Neuronal stem cell (in vitro differentiated cells): ENCODE measurements around the gene NR3C2.

ENCODE experiments used
- DNase-seq: peaks from one replicate; pipeline ENCODE4 v3.0.0-alpha.2; 2013; ENCODE audit warnings: low spot score
- H2AFZ ChIP-seq: one replicate; pipeline ENCODE4 v1.6.1; 2013; ENCODE audit warnings: mild to moderate bottlenecking, low read length, inconsistent platforms
- H2AK5ac ChIP-seq: 2 replicates; pipeline ENCODE4 v1.6.1; 2013; ENCODE audit warnings: low read depth, mild to moderate bottlenecking, inconsistent platforms, low read length, moderate library complexity, mixed read lengths
- H2BK120ac ChIP-seq: 2 replicates; pipeline ENCODE4 v1.6.1; 2013; ENCODE audit warnings: low read depth, mild to moderate bottlenecking, inconsistent platforms, low read length, moderate library complexity, mixed read lengths
- H2BK12ac ChIP-seq: one replicate; pipeline ENCODE4 v1.6.1; 2013; ENCODE audit warnings: low read length, inconsistent platforms
- H2BK15ac ChIP-seq: 2 replicates; pipeline ENCODE4 v1.6.1; 2013; ENCODE audit warnings: mild to moderate bottlenecking, low read length, inconsistent platforms, mixed read lengths
- H2BK5ac ChIP-seq: one replicate; pipeline ENCODE4 v1.6.1; 2013; ENCODE audit warnings: inconsistent platforms, mild to moderate bottlenecking, low read length, moderate library complexity
- H3K14ac ChIP-seq: one replicate; pipeline ENCODE4 v1.6.1; 2013; ENCODE audit warnings: low read length, inconsistent platforms
- H3K18ac ChIP-seq: 2 replicates; pipeline ENCODE4 v1.6.1; 2013; ENCODE audit warnings: low read length, inconsistent platforms
- H3K23ac ChIP-seq: 2 replicates; pipeline ENCODE4 v1.6.1; 2013; ENCODE audit warnings: low read depth, mild to moderate bottlenecking, mixed read lengths, low read length, inconsistent platforms; ENCODE audit not compliant: poor library complexity
- H3K27ac ChIP-seq: replicated peaks from 3 replicates; pipeline ENCODE4 v1.5.1; 2013; ENCODE audit warnings: low read length, inconsistent platforms
- H3K27me3 ChIP-seq, 3 experiments: 2 replicates each; pipeline ENCODE4 v1.6.1; 2013; ENCODE audit warnings: low read length in 3 of 3, mild to moderate bottlenecking in 2 of 3, inconsistent platforms in 1 of 3, low read depth in 1 of 3, mixed read lengths in 1 of 3, moderate library complexity in 1 of 3; ENCODE audit not compliant: control insufficient read depth in 3 of 3, insufficient read depth in 3 of 3
- H3K36me3 ChIP-seq, 2 donors: replicated peaks in 1 of 2; 2 replicates each; pipeline ENCODE4 v1.6.1; 2013; ENCODE audit warnings: low read length in 2 of 2; ENCODE audit not compliant: control insufficient read depth in 2 of 2, insufficient read depth in 2 of 2
- H3K4ac ChIP-seq: 2 replicates; pipeline ENCODE4 v1.6.1; 2013; ENCODE audit warnings: inconsistent platforms, mild to moderate bottlenecking, low read length, moderate library complexity
- H3K4me1 ChIP-seq, 2 donors: 1 replicate in 1 of 2; 2 replicates in 1 of 2; pipeline ENCODE4 v1.6.1; 2013; ENCODE audit warnings: low read length in 2 of 2, low read depth in 1 of 2; ENCODE audit not compliant: control insufficient read depth in 2 of 2, insufficient read depth in 1 of 2
- H3K4me2 ChIP-seq: one replicate; pipeline ENCODE4 v1.6.1; 2013; ENCODE audit warnings: mild to moderate bottlenecking, low read length, inconsistent platforms; ENCODE audit not compliant: insufficient read depth, poor library complexity, severe bottlenecking
- H3K4me3 ChIP-seq, 2 donors: 2 replicates each; pipeline ENCODE4 v1.5.1; 2013; ENCODE audit warnings: low read length in 2 of 2, mild to moderate bottlenecking in 2 of 2, inconsistent platforms in 1 of 2, moderate library complexity in 1 of 2
- H3K79me1 ChIP-seq: one replicate; pipeline ENCODE4 v1.6.1; 2013; ENCODE audit warnings: low read depth, mild to moderate bottlenecking, inconsistent platforms, low read length, moderate library complexity
- H3K9ac ChIP-seq: one replicate; pipeline ENCODE4 v1.6.1; 2013; ENCODE audit warnings: mild to moderate bottlenecking, low read depth, low read length, inconsistent platforms; ENCODE audit not compliant: poor library complexity
- H3K9me3 ChIP-seq, 2 donors: replicated peaks in 1 of 2; 2 replicates each; pipeline versions ENCODE3 to v1.6.1; 2013; ENCODE audit warnings: low read length in 2 of 2, mild to moderate bottlenecking in 2 of 2, inconsistent platforms in 1 of 2, low read depth in 1 of 2, mixed read lengths in 1 of 2, moderate library complexity in 1 of 2; ENCODE audit not compliant: control insufficient read depth in 2 of 2, insufficient read depth in 1 of 2
- H4K8ac ChIP-seq: one replicate; pipeline ENCODE4 v1.6.1; 2013; ENCODE audit warnings: low read depth, mild to moderate bottlenecking, inconsistent platforms, low read length, moderate library complexity
- H4K91ac ChIP-seq: one replicate; pipeline ENCODE4 v1.6.1; 2013; ENCODE audit warnings: low read length, low read depth, mild to moderate bottlenecking, inconsistent platforms; ENCODE audit not compliant: poor library complexity
- WGBS, 2 donors: extraction: QIAGEN DNeasy Blood & Tissue Kit; methylation state at CpG; one replicate each; pipeline ENCODE4 v1.1.7; 2013; ENCODE audit warnings: missing lambda C conversion rate in 2 of 2, mixed read lengths in 1 of 2; ENCODE audit not compliant: insufficient read length in 2 of 2, insufficient replicate concordance in 1 of 2; ENCODE audit errors: extremely low coverage in 2 of 2; 5-methylcytosine and 5-hydroxymethylcytosine counted together

NR3C2 gene

DNA sequence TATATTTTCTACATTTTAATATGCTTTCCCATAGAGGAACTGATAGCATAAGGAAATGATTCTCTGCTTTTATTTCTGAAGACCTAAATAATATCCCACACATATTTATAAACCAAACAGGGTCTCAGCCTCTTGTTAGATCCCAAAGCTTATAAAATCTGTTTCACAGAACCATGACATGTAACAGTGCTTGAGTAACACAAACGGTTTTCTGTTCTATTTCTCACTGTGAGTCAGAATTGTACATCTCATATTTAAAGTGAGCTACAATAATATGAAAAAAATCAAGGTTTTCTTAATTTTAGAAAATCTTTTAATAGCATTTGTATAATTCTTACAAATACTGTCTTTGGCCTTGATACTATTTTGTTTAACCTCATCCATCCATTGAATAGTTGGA lies 51.2 kb downstream of the NR3C2 start:
- Histone ChIP-seq H2BK5ac (no peak overlapping the region), H2AK5ac (no peak overlapping the region), H3K4me1 (peaks cover 0 to 2% of the 10 kb centered on the region in 2 donors), H3K14ac (no peak overlapping the region), H3K4me3 (no peak overlapping the region), H3K4ac (no peak overlapping the region), H3K4me2 (no peak overlapping the region), H3K36me3 (no peaks in the 10 kb centered on the region), H3K18ac (no peak overlapping the region), H2AFZ (no peak overlapping the region), H2BK15ac (no peak overlapping the region), H3K79me1 (no peaks in the 10 kb centered on the region), H3K27ac (no peak overlapping the region), H4K8ac (no peak overlapping the region), H3K9ac (no peak overlapping the region), H3K9me3 (no peaks in the 10 kb centered on the region), H2BK120ac (no peak overlapping the region), H3K27me3 (no peaks in the 10 kb centered on the region), H4K91ac (no peak overlapping the region), H3K23ac (no peak overlapping the region), H2BK12ac (no peak overlapping the region)
- DNase-seq = no peak
- no CpG with 5 or more reads among the region's 1 CpG for WGBS, 2 donors

- no CpG with 5 or more reads among the region's 3 CpGs for WGBS, 2 donors
- H3K9me3 ChIP-seq = no peaks in the 10 kb centered on the region
- no peak overlapping the region for H2BK5ac ChIP-seq
- DNase-seq = no peak
- H3K27me3 ChIP-seq = no peaks in the 10 kb centered on the region
- no peak overlapping the region for H2AK5ac ChIP-seq
- no peak overlapping the region for H2BK12ac ChIP-seq
- H3K4ac ChIP-seq = no peak overlapping the region
- H3K23ac ChIP-seq = no peak overlapping the region
- no peak overlapping the region for H2AFZ ChIP-seq
- no peaks in the 10 kb centered on the region for H3K79me1 ChIP-seq
- H3K14ac ChIP-seq = no peak overlapping the region
- H3K4me1 ChIP-seq = peaks cover 0 to 2% of the 10 kb centered on the region in 2 donors
- no peak overlapping the region for H3K27ac ChIP-seq
- no peak overlapping the region for H4K8ac ChIP-seq
- H3K4me3 ChIP-seq = no peak overlapping the region
- no peak overlapping the region for H2BK15ac ChIP-seq
- H4K91ac ChIP-seq = no peak overlapping the region
- no peak overlapping the region for H3K4me2 ChIP-seq
- H2BK120ac ChIP-seq = no peak overlapping the region
- H3K36me3 ChIP-seq = no peaks in the 10 kb centered on the region
- H3K9ac ChIP-seq = no peak overlapping the region
- H3K18ac ChIP-seq = no peak overlapping the region
Measured at GRCh38 chr4:148390311-148390710, 51.9 kb downstream of the NR3C2 start.

GRCh38 chr4:148380291-148380690 lies 61.9 kb downstream of the NR3C2 start:
- Histone ChIP-seq H2BK5ac (no peak overlapping the region), H3K4ac (no peak overlapping the region), H3K23ac (no peak overlapping the region), H3K9ac (no peak overlapping the region), H3K4me1 (no peaks in the 10 kb centered on the region), H2BK15ac (no peak overlapping the region), H2AFZ (no peak overlapping the region), H2AK5ac (no peak overlapping the region), H2BK12ac (no peak overlapping the region), H3K18ac (no peak overlapping the region), H3K4me2 (no peak overlapping the region), H3K27me3 (no peaks in the 10 kb centered on the region), H4K8ac (no peak overlapping the region), H3K36me3 (no peaks in the 10 kb centered on the region), H3K79me1 (no peaks in the 10 kb centered on the region), H3K14ac (no peak overlapping the region), H3K4me3 (no peak overlapping the region), H3K9me3 (no peaks in the 10 kb centered on the region), H4K91ac (no peak overlapping the region), H2BK120ac (no peak overlapping the region), H3K27ac (no peak overlapping the region)
- DNase-seq = no peak
- no CpG with 5 or more reads among the region's 4 CpGs for WGBS, 2 donors

DNA sequence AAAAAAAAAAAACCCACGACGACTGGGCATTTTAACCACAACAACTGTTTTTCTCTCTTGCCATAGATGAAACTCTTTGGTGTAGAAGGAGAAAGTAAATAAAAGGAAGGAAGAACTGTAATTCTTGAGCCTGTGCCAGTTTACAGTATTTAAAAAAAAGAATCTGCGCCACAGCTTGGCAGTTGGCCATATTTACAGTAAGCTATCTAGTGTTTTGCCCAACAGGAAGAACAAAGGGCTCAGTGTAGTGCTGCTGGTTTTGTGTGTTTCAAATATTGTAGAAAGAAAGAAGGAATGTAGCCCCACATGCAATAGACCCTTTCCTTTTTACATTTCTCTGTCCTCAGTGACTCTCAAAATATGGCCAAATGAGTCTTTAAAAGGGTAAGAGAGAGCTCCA lies 66.1 kb downstream of the NR3C2 start:
- no peak overlapping the region for H3K4me3 ChIP-seq
- no peak overlapping the region for H2BK12ac ChIP-seq
- H3K14ac ChIP-seq = no peak overlapping the region
- H4K91ac ChIP-seq = no peak overlapping the region
- H3K27ac ChIP-seq = no peak overlapping the region
- no peak overlapping the region for H2BK15ac ChIP-seq
- H3K27me3 ChIP-seq = no peaks in the 10 kb centered on the region
- no peaks in the 10 kb centered on the region for H3K4me1 ChIP-seq
- no peak overlapping the region for H4K8ac ChIP-seq
- no peak overlapping the region for H2AFZ ChIP-seq
- no peaks in the 10 kb centered on the region for H3K79me1 ChIP-seq
- no peak overlapping the region for H2BK5ac ChIP-seq
- no peak overlapping the region for H2BK120ac ChIP-seq
- H3K18ac ChIP-seq = no peak overlapping the region
- H3K23ac ChIP-seq = no peak overlapping the region
- H3K36me3 ChIP-seq = no peaks in the 10 kb centered on the region
- H3K9me3 ChIP-seq = no peaks in the 10 kb centered on the region
- H3K9ac ChIP-seq = no peak overlapping the region
- H2AK5ac ChIP-seq = no peak overlapping the region
- H3K4ac ChIP-seq = no peak overlapping the region
- no CpG with 5 or more reads among the region's 3 CpGs for WGBS, 2 donors
- H3K4me2 ChIP-seq = no peak overlapping the region
- no peak for DNase-seq
